ENCODE results near the gene MGAM2.

Gene MGAM2

DNA sequence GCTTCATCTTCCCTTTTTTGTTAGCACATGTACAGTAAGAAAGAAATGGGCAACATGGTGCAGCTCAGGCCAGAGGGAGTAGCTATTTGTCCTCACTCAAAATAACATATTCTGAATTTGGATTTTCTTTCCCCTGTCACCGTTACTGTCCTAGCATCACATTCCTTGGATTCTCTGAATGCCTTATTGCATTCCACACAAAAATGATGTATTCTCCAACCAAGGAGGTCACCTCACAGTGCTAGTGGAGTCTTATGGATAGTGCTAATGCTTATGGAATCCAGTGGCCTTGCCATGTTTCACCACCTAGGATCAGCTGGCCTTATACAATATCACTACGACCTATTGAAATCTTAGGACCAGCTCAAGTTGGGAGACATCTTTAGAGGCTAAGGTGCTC is 139.2 kb downstream of the MGAM2 start:
- H3K27me3 ChIP-seq (replicated peaks) = no peaks in the 10 kb centered on the region
- in situ Hi-C loops (cut with HindIII; ENCODE audit: low pct_ligation_motif_present, low sequenced_read_pairs) = no loop called here
- TF ChIP-seq, protein P1, sequence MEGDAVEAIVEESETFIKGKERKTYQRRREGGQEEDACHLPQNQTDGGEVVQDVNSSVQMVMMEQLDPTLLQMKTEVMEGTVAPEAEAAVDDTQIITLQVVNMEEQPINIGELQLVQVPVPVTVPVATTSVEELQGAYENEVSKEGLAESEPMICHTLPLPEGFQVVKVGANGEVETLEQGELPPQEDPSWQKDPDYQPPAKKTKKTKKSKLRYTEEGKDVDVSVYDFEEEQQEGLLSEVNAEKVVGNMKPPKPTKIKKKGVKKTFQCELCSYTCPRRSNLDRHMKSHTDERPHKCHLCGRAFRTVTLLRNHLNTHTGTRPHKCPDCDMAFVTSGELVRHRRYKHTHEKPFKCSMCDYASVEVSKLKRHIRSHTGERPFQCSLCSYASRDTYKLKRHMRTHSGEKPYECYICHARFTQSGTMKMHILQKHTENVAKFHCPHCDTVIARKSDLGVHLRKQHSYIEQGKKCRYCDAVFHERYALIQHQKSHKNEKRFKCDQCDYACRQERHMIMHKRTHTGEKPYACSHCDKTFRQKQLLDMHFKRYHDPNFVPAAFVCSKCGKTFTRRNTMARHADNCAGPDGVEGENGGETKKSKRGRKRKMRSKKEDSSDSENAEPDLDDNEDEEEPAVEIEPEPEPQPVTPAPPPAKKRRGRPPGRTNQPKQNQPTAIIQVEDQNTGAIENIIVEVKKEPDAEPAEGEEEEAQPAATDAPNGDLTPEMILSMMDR (IDR thresholded peaks at IDR 0.05; ENCODE audit: low read depth, low read length, missing control alignments) = no peak
- H3K4me3 ChIP-seq (ENCODE audit: low read depth, low read length) = no peak overlapping the region
- no peaks in the 10 kb centered on the region for H3K36me3 ChIP-seq (replicated peaks)
- no peak for DNase-seq
- H3K27ac ChIP-seq = no peak overlapping the region

DNA sequence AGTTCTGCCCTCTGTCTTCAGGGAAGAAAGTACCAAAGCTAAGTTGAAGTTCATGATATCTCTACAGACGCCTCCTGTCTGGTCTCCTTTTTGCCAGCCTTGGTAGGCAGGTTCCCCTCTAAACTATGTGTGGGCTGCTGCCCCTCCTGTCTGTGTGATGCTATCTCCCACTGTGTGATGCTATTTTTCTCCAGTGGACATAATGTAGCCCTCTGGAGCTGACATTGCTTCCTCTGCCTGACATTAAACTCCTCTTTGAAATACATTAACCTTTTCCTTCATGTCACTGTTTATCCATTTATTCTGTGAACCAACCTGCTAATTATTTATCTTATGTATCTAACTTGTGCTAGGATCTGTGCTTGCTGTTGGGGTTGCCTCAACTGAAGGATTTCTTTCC is 146.4 kb downstream of the MGAM2 start, which contains the start of gene PRSS58:
Gene PRSS58 (minus strand): TSS at position 101 of the 400 bp plus-strand sequence. CDS start 351 bp downstream, outside the sequence.
- no peak for DNase-seq
- H3K27ac ChIP-seq = no peak within 1 kb of the TSS
- no peaks in the 10 kb centered on the region for H3K36me3 ChIP-seq (replicated peaks)
- no peak within 1 kb of the TSS for H3K4me3 ChIP-seq (ENCODE audit: low read depth, low read length)
- TF ChIP-seq, protein P1 (IDR thresholded peaks at IDR 0.05; ENCODE audit: low read depth, low read length, missing control alignments) = no peak
- no peaks in the 10 kb centered on the region for H3K27me3 ChIP-seq (replicated peaks)
- in situ Hi-C loops (cut with HindIII; ENCODE audit: low pct_ligation_motif_present, low sequenced_read_pairs) = no loop called here

DNA sequence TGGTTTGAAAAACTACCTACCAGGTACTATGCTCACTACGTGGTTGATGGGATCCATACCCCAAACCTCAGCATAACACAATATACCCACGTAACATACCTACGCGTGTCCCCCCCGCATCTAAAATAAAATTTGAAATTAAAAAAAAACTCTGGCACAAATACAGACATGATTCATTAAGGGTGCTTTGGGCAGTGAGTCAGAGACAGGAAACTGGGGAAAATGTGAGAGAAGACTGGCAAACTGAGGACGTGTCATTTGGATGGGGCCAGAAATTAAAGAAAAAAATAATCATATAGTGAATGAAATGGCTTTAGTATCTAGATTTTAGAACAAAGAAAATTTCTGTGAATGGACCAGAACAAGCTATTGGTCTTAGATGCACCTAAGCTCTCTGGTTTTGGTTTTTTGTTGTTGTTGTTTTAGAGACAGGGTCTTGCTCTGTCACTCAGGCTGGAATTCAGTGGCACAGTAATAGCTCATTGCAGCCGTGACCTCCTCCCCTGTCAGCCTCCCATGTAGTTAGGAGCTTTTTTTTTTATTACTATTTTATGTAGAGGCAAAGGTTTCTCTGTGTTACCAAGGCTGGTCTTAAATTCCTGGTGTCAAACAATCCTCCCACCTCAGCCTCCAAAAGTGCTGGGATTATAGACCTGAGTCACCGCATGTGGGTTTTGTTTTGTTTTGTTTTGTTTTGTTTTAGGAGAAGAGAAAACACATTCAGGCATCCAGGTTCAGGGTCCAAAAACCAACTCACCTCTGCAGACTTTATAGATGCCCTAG is 152.3 kb downstream of the MGAM2 start:
- TF ChIP-seq, protein P1 (IDR thresholded peaks at IDR 0.05; ENCODE audit: low read depth, low read length, missing control alignments) = no peak
- H3K27ac ChIP-seq = peak overlapping the region; percentile 55
- H3K27me3 ChIP-seq (replicated peaks) = no peaks in the 10 kb centered on the region
- H3K36me3 ChIP-seq (replicated peaks) = no peaks in the 10 kb centered on the region
- DNase-seq = peak; percentile 47
- H3K4me3 ChIP-seq (ENCODE audit: low read depth, low read length) = no peak overlapping the region
- in situ Hi-C loops (cut with HindIII; ENCODE audit: low pct_ligation_motif_present, low sequenced_read_pairs) = no loop called here

Measured in brain microvascular endothelial cell (primary cell).